IMR-90 (cell line): ENCODE results near the gene DLK2. TPM values are rescaled to one million over a fixed set of nuclear protein-coding genes. Genes with fewer than 3 reads are reported as not detected.

Experiments used
- ATAC-seq: fragments of 200-7000 bp; cut with Tn5 transposase; 2 replicates; pipeline ENCODE4 v1.9.1; 2020; ENCODE audit warnings: low read depth, mild to moderate bottlenecking, moderate library complexity
- BruUV-seq: library from RNA; stranded (reverse); fragments of 400-500 nt; replicated peaks from 2 replicates; lab custom pipeline; 2021; lab: Mats Ljungman, UMichigan
- CTCF ChIA-PET: fragments of 300-600 bp; formaldehyde crosslinking; extraction: SDS; loops from one replicate; lab custom pipeline; 2021; ENCODE audit warnings: antibody characterized with exemption; lab: Yijun Ruan, JAX
- POLR2A ChIA-PET: fragments of 300-600 bp; sonication (Branson Sonifier 250); formaldehyde crosslinking; loops from one replicate; lab custom pipeline; 2022; ENCODE audit warnings: antibody characterized with exemption; ENCODE audit not compliant: unreplicated experiment; lab: Charles Lee
- DNase-seq: peaks from one replicate; pipeline ENCODE4 v3.0.0; 2013
- H2AFZ ChIP-seq: replicated peaks from 2 replicates; pipeline ENCODE3; 2013; ENCODE audit warnings: low read length, mild to moderate bottlenecking; ENCODE audit not compliant: poor library complexity
- H2AK5ac ChIP-seq: 2 replicates; pipeline ENCODE4 v1.6.1; 2013; ENCODE audit warnings: low read depth, low read length, inconsistent platforms
- H2AK9ac ChIP-seq: replicated peaks from 2 replicates; pipeline ENCODE3; 2013; ENCODE audit warnings: mild to moderate bottlenecking, low read depth, low read length, moderate library complexity; ENCODE audit not compliant: poor library complexity
- H2BK120ac ChIP-seq: 2 replicates; pipeline ENCODE4 v1.6.1; 2013; ENCODE audit warnings: low read depth, low read length, inconsistent platforms
- H2BK15ac ChIP-seq: 3 replicates; pipeline ENCODE4 v1.6.1; 2013; ENCODE audit warnings: low read depth, low read length, inconsistent platforms
- H2BK20ac ChIP-seq: 2 replicates; pipeline ENCODE4 v1.6.1; 2013; ENCODE audit warnings: low read depth, mild to moderate bottlenecking, inconsistent platforms, low read length, moderate library complexity
- H2BK5ac ChIP-seq: 2 replicates; pipeline ENCODE4 v1.6.1; 2013; ENCODE audit warnings: mild to moderate bottlenecking, low read depth, low read length, inconsistent platforms; ENCODE audit not compliant: poor library complexity, severe bottlenecking
- H3K14ac ChIP-seq: replicated peaks from 2 replicates; pipeline ENCODE4 v1.6.1; 2013; ENCODE audit warnings: low read depth, low read length, inconsistent platforms
- H3K18ac ChIP-seq: 2 replicates; pipeline ENCODE4 v1.6.1; 2013; ENCODE audit warnings: low read depth, low read length, control low read depth
- H3K23ac ChIP-seq: 2 replicates; pipeline ENCODE4 v1.6.1; 2013; ENCODE audit warnings: low read depth, low read length, inconsistent platforms
- H3K27ac ChIP-seq: 2 replicates; pipeline ENCODE4 v1.5.1; 2013; ENCODE audit warnings: mild to moderate bottlenecking, control low read depth, low read length; ENCODE audit not compliant: insufficient read depth
- H3K27me3 ChIP-seq: 2 replicates; pipeline ENCODE4 v1.6.1; 2013; ENCODE audit warnings: low read length; ENCODE audit not compliant: control insufficient read depth, insufficient read depth
- H3K36me3 ChIP-seq: 2 replicates; pipeline ENCODE4 v1.6.1; 2013; ENCODE audit warnings: low read length, mixed read lengths; ENCODE audit not compliant: control insufficient read depth, insufficient read depth
- H3K4ac ChIP-seq: 2 replicates; pipeline ENCODE4 v1.6.1; 2013; ENCODE audit warnings: low read depth, low read length, inconsistent platforms
- H3K4me1 ChIP-seq: 2 replicates; pipeline ENCODE4 v1.6.1; 2013; ENCODE audit warnings: low read length, mixed read lengths; ENCODE audit not compliant: control insufficient read depth, insufficient read depth
- H3K4me2 ChIP-seq: 2 replicates; pipeline ENCODE4 v1.6.1; 2013; ENCODE audit warnings: low read depth, mild to moderate bottlenecking, control low read depth, low read length, moderate library complexity
- H3K4me3 ChIP-seq: 2 replicates; pipeline ENCODE4 v1.5.1; 2013; ENCODE audit warnings: low read depth, mild to moderate bottlenecking, control low read depth, low read length, moderate library complexity; ENCODE audit not compliant: insufficient read depth
- H3K56ac ChIP-seq: 2 replicates; pipeline ENCODE4 v1.6.1; 2013; ENCODE audit warnings: low read length, inconsistent platforms; ENCODE audit not compliant: insufficient read depth; ENCODE audit errors: extremely low read depth
- H3K79me1 ChIP-seq, 2 experiments: 2 replicates each; pipeline ENCODE4 v1.6.1; 2013; ENCODE audit warnings: low read length in 2 of 2, inconsistent platforms in 1 of 2, low read depth in 1 of 2
- H3K9ac ChIP-seq: 2 replicates; pipeline ENCODE4 v1.6.1; 2013; ENCODE audit warnings: low read depth, low read length, control low read depth
- H3K9me1 ChIP-seq: 2 replicates; pipeline ENCODE4 v1.6.1; 2013; ENCODE audit warnings: low read length, inconsistent platforms; ENCODE audit not compliant: insufficient read depth
- H3K9me3 ChIP-seq: 2 replicates; pipeline ENCODE4 v1.6.1; 2013; ENCODE audit warnings: low read length; ENCODE audit not compliant: control insufficient read depth, insufficient read depth
- H4K20me1 ChIP-seq: 2 replicates; pipeline ENCODE4 v1.6.1; 2013; ENCODE audit warnings: low read length, inconsistent platforms; ENCODE audit not compliant: insufficient read depth
- H4K5ac ChIP-seq: 2 replicates; pipeline ENCODE4 v1.6.1; 2013; ENCODE audit warnings: mild to moderate bottlenecking, low read depth, low read length, control low read depth
- H4K8ac ChIP-seq, 2 experiments: 2 replicates each; pipeline ENCODE4 v1.6.1; 2013; ENCODE audit warnings: low read depth in 2 of 2, low read length in 2 of 2, control low read depth in 1 of 2, inconsistent platforms in 1 of 2
- H4K91ac ChIP-seq: 2 replicates; pipeline ENCODE4 v1.6.1; 2013; ENCODE audit warnings: low read depth, low read length, inconsistent platforms; ENCODE audit not compliant: insufficient read depth
- CEBPB ChIP-seq: IDR thresholded peaks from 2 replicates; pipeline ENCODE4 v1.6.1; 2012; ENCODE audit warnings: low read depth, low read length, improper control_type of control experiment
- CHD1 ChIP-seq: IDR thresholded peaks from 2 replicates; pipeline ENCODE4 v1.6.1; 2012; ENCODE audit warnings: low read depth, low read length, improper control_type of control experiment
- CTCF ChIP-seq: conservative IDR thresholded peaks from 2 replicates; pipeline ENCODE4 v1.5.1; 2012; ENCODE audit warnings: mild to moderate bottlenecking, low read depth, low read length, improper control_type of control experiment
- ELK1 ChIP-seq: fragments of 150-350 bp; IDR thresholded peaks from 2 replicates; pipeline ENCODE4 v1.6.1; 2016; ENCODE audit warnings: low read depth, mild to moderate bottlenecking, low read length, moderate library complexity, borderline replicate concordance
- FOS ChIP-seq: fragments of 150-350 bp; IDR thresholded peaks from 2 replicates; pipeline ENCODE4 v1.6.1; 2016; ENCODE audit warnings: low read depth, low read length
- MAFK ChIP-seq: IDR thresholded peaks from 2 replicates; pipeline ENCODE4 v1.6.1; 2012; ENCODE audit warnings: low read depth, low read length, improper control_type of control experiment
- MAZ ChIP-seq: IDR thresholded peaks from 2 replicates; pipeline ENCODE4 v1.6.1; 2012; ENCODE audit warnings: low read depth, mild to moderate bottlenecking, low read length, improper control_type of control experiment, moderate library complexity, borderline replicate concordance
- MXI1 ChIP-seq: IDR thresholded peaks from 2 replicates; pipeline ENCODE4 v1.6.1; 2012; ENCODE audit warnings: low read depth, mild to moderate bottlenecking, low read length, moderate library complexity, borderline replicate concordance
- NFE2L2 ChIP-seq: fragments of 150-350 bp; IDR thresholded peaks from 2 replicates; pipeline ENCODE4 v1.6.1; 2016; ENCODE audit warnings: low read depth, mild to moderate bottlenecking, low read length
- POLR2A ChIP-seq: IDR thresholded peaks from 2 replicates; pipeline ENCODE4 v1.6.1; 2012; ENCODE audit warnings: mild to moderate bottlenecking, low read depth, low read length
- RAD21 ChIP-seq: IDR thresholded peaks from 2 replicates; pipeline ENCODE4 v1.6.1; 2012; ENCODE audit warnings: low read length, improper control_type of control experiment
- RCOR1 ChIP-seq: IDR thresholded peaks from 2 replicates; pipeline ENCODE4 v1.6.1; 2012; ENCODE audit warnings: mild to moderate bottlenecking, low read length, improper control_type of control experiment; ENCODE audit not compliant: insufficient replicate concordance
- SMC3 ChIP-seq: fragments of 150-350 bp; IDR thresholded peaks from 2 replicates; pipeline ENCODE4 v1.6.1; 2016; ENCODE audit warnings: low read depth, mild to moderate bottlenecking, antibody characterized with exemption, low read length, moderate library complexity
- WGBS, 2 experiments: methylation state at CpG; one replicate each; pipeline versions ENCODE4 v1.1.5 to v1.1.7; 2013; ENCODE audit warnings: missing lambda C conversion rate in 2 of 2; ENCODE audit not compliant: insufficient read length in 1 of 2; ENCODE audit errors: extremely low coverage in 2 of 2; 5-methylcytosine and 5-hydroxymethylcytosine counted together
- dilution Hi-C: fragments of 300-500 bp; cut with HindIII; formaldehyde crosslinking; loops from one replicate; pipeline ENCODE4 v1.14.3; 2018; ENCODE audit warnings: low sequenced_read_pairs; ENCODE audit not compliant: unreplicated experiment
- in situ Hi-C: fragments of 300-500 bp; cut with MboI; formaldehyde crosslinking; loops from 3 replicates; pipeline ENCODE4 v1.14.3; 2019; ENCODE audit warnings: low sequenced_read_pairs, inconsistent platforms, mixed read lengths
- intact Hi-C: fragments of 100-400 bp; cut with micrococcal nuclease; formaldehyde crosslinking; loops from 2 replicates; pipeline ENCODE4 v1.10.0; 2022
- polyA plus RNA-seq, 3 experiments: library from polyadenylated mRNA; depleted of rRNA; stranded (reverse); fragments of >200 nt; gene quantifications; 2 replicates each; pipeline ENCODE4 v1.2.3, GENCODE V29; 2012; ENCODE audit warnings: low replicate concordance in 1 of 3
- total RNA-seq: library from RNA; depleted of rRNA; stranded (reverse); fragments of >200 nt; gene quantifications from 2 replicates; pipeline ENCODE4 v1.2.3, GENCODE V29; 2012

The DLK2 gene
- total and polyA plus RNA-seq, 2 of the 4 experiments (the other 2 are of a cell fraction) = 0.90 to 2.8 TPM

GRCh38 chr6:43490523-43490939, 35.2 kb upstream of the DLK2 start:
- Histone ChIP-seq H2BK20ac (no peak overlapping the region), H3K27ac (no peak overlapping the region), H4K5ac (no peak overlapping the region), H2BK120ac (no peak overlapping the region), H3K9me1 (peaks cover 51% of the 10 kb centered on the region), H4K91ac (no peak overlapping the region), H2AK5ac (no peak overlapping the region), H2AK9ac (no peak overlapping the region), H3K79me1 (peaks cover 31 to 76% of the 10 kb centered on the region in 2 experiments), H4K20me1 (peaks cover 22% of the 10 kb centered on the region; the same call in 1 of the 2 replicates), H3K4ac (no peak overlapping the region), H3K9me3 (no peaks in the 10 kb centered on the region), H2BK15ac (no peak overlapping the region), H2BK5ac (no peak overlapping the region), H3K14ac (no peak overlapping the region), H3K4me1 (peaks cover 27% of the 10 kb centered on the region), H4K8ac (no peak overlapping the region), H3K23ac (no peak overlapping the region), H3K56ac (no peak overlapping the region), H3K9ac (no peak overlapping the region), H3K18ac (no peak overlapping the region), H3K27me3 (no peaks in the 10 kb centered on the region), H3K4me2 (no peak overlapping the region), H3K4me3 (no peak overlapping the region), H3K36me3 (peaks cover 1% of the 10 kb centered on the region), H2AFZ (no peak overlapping the region)
- WGBS, 2 experiments = no CpG with 5 or more reads among the region's 6 CpGs
- ATAC-seq (no peak), DNase-seq (no peak)
- ChIA-PET POLR2A (no interaction called here), CTCF (interaction anchor here (1.5 kb wide), 1 partner anchor 17 kb away, joined by 6 read pairs; no protein-coding TSS in a partner anchor)
- dilution Hi-C loops (no loop called here), intact Hi-C loops (no loop called here), in situ Hi-C loops (loop anchor here (5.0 to 10.0 kb wide), 2 partner anchors 46 to 233 kb away; no protein-coding TSS in a partner anchor)
- TF ChIP-seq ELK1 (no peak), SMC3 (no peak), NFE2L2 (no peak), CHD1 (no peak), MAFK (no peak), RCOR1 (no peak), CTCF (no peak), MXI1 (no peak), MAZ (no peak), RAD21 (no peak), POLR2A (no peak), CEBPB (no peak), FOS (no peak)
- no TSS peak for BruUV-seq
